Ovary (tissue), 3 donors: ENCODE measurements around the gene ADAM11.

ENCODE experiments used
- POLR2A ChIP-seq: fragments of 450-650 bp; IDR thresholded peaks from one replicate; pipeline ENCODE4 v1.6.1; 2017; ENCODE audit warnings: antibody characterized with exemption, mild to moderate bottlenecking, moderate library complexity
- TF ChIP-seq, protein P1 (sequence below), 3 donors: fragments of 450-650 bp in 2 of 3; fragments of 200-600 bp in 1 of 3; IDR thresholded peaks; one replicate each; pipeline versions ENCODE4 v1.5.1 to v1.8.0; 2016 to 2022; ENCODE audit warnings: antibody characterized with exemption in 3 of 3, mild to moderate bottlenecking in 1 of 3
- donor health status: DM: no; HTN: no; CAD: no.

DNA sequence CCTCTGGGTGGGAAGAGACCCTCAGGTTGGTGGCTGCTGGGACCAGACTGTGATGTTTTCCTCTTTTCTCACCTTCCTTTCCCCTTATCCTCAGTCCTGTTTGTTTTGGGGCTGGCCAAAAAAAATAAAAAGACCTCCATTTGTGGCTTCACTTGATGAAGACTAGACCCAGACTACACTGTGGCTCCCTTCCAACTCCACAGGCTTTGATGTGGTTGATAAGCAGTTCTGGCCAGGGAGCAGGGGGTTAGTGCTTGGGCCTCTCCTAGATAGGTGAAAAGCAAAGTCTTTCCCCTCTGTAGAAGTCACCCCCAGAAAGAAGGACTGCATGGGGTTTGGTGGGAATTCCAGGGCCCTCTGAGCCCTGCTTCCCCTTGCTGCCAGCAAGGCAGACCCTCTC is 11.2 kb upstream of the ADAM11 start:
- TF ChIP-seq, protein P1, sequence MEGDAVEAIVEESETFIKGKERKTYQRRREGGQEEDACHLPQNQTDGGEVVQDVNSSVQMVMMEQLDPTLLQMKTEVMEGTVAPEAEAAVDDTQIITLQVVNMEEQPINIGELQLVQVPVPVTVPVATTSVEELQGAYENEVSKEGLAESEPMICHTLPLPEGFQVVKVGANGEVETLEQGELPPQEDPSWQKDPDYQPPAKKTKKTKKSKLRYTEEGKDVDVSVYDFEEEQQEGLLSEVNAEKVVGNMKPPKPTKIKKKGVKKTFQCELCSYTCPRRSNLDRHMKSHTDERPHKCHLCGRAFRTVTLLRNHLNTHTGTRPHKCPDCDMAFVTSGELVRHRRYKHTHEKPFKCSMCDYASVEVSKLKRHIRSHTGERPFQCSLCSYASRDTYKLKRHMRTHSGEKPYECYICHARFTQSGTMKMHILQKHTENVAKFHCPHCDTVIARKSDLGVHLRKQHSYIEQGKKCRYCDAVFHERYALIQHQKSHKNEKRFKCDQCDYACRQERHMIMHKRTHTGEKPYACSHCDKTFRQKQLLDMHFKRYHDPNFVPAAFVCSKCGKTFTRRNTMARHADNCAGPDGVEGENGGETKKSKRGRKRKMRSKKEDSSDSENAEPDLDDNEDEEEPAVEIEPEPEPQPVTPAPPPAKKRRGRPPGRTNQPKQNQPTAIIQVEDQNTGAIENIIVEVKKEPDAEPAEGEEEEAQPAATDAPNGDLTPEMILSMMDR (IDR thresholded peaks at IDR 0.05) = no peak
- no peak for TF ChIP-seq POLR2A
